H1 (cell line): ENCODE data around the gene CFAP65. TPM values are rescaled to one million over a fixed set of nuclear protein-coding genes. Genes with fewer than 3 reads are reported as not detected.

ENCODE experiments used
- CTCF ChIA-PET: fragments of 300-600 bp; sonication (Branson Sonifier 250); formaldehyde crosslinking; loops from one replicate; lab custom pipeline; 2021; ENCODE audit not compliant: partially characterized antibody; lab: Charles Lee
- POLR2A ChIA-PET: fragments of 300-600 bp; sonication (Branson Sonifier 250); formaldehyde crosslinking; loops from one replicate; lab custom pipeline; 2021; ENCODE audit warnings: inconsistent platforms; ENCODE audit not compliant: partially characterized antibody; lab: Charles Lee
- DNase-seq, 2 experiments: peaks; one replicate each; pipeline versions ENCODE4 v3.0.0 to v3.0.0-alpha.2; 2010 to 2022; ENCODE audit warnings: low spot score in 2 of 2, low read depth in 1 of 2, mixed read lengths in 1 of 2
- FAIRE-seq: peaks from 2 replicates; lab custom pipeline; 2011; peaks lifted over from hg19 to GRCh38; lab: Jason Lieb, UNC
- H2AFZ ChIP-seq: 2 replicates; pipeline ENCODE4 v1.8.1; 2012; ENCODE audit warnings: low read length, inconsistent platforms
- H2AK5ac ChIP-seq: 2 replicates; pipeline ENCODE4 v1.6.1; 2013; ENCODE audit warnings: low read depth, low read length
- H2BK120ac ChIP-seq: replicated peaks from 2 replicates; pipeline ENCODE3; 2013; ENCODE audit warnings: low read depth, low read length, inconsistent platforms
- H2BK12ac ChIP-seq: 2 replicates; pipeline ENCODE4 v1.6.1; 2013; ENCODE audit warnings: low read depth, low read length
- H2BK15ac ChIP-seq: 2 replicates; pipeline ENCODE4 v1.6.1; 2013; ENCODE audit warnings: low read length
- H2BK20ac ChIP-seq: 2 replicates; pipeline ENCODE4 v1.6.1; 2013; ENCODE audit warnings: low read length
- H2BK5ac ChIP-seq: 2 replicates; pipeline ENCODE4 v1.6.1; 2013; ENCODE audit warnings: low read depth, low read length
- H3K14ac ChIP-seq: 2 replicates; pipeline ENCODE4 v1.6.1; 2013; ENCODE audit warnings: inconsistent platforms; ENCODE audit not compliant: insufficient read length
- H3K18ac ChIP-seq: 2 replicates; pipeline ENCODE4 v1.6.1; 2013; ENCODE audit warnings: low read length; ENCODE audit errors: extremely low read depth
- H3K23ac ChIP-seq: 2 replicates; pipeline ENCODE4 v1.6.1; 2013; ENCODE audit warnings: inconsistent platforms; ENCODE audit not compliant: insufficient read length
- H3K23me2 ChIP-seq: 2 replicates; pipeline ENCODE4 v1.6.1; 2013; ENCODE audit warnings: low read depth, low read length
- H3K27ac ChIP-seq: 2 replicates; pipeline ENCODE4 v1.6.1; 2011; ENCODE audit warnings: low read depth, low read length, inconsistent platforms
- H3K27me3 ChIP-seq, 4 experiments: replicated peaks in 1 of 4; 1 replicate in 1 of 4; 2 replicates in 3 of 4; pipeline versions ENCODE4 v1.6.1 to v1.8.1; 2011 to 2013; ENCODE audit warnings: low read length in 3 of 4, mild to moderate bottlenecking in 3 of 4, inconsistent platforms in 2 of 4, mixed read lengths in 2 of 4, moderate library complexity in 1 of 4; ENCODE audit not compliant: control insufficient read depth in 3 of 4, insufficient read depth in 3 of 4; ENCODE audit errors: extremely low read depth in 1 of 4
- H3K36me3 ChIP-seq, 4 experiments: 2 replicates each; pipeline versions ENCODE4 v1.6.1 to v1.8.1; 2011 to 2013; ENCODE audit warnings: mild to moderate bottlenecking in 4 of 4, low read length in 3 of 4, moderate library complexity in 2 of 4, control low read depth in 1 of 4, inconsistent platforms in 1 of 4; ENCODE audit not compliant: insufficient read depth in 4 of 4, control insufficient read depth in 2 of 4
- H3K4ac ChIP-seq: replicated peaks from 2 replicates; pipeline ENCODE3; 2013; ENCODE audit warnings: low read length, low read depth, mixed read lengths, inconsistent platforms; ENCODE audit not compliant: insufficient read length
- H3K4me1 ChIP-seq, 4 experiments: replicated peaks in 1 of 4; 1 replicate in 1 of 4; 2 replicates in 3 of 4; pipeline versions ENCODE4 v1.6.1 to v1.8.1; 2011 to 2013; ENCODE audit warnings: low read length in 3 of 4, inconsistent platforms in 2 of 4, mixed read lengths in 1 of 4; ENCODE audit not compliant: insufficient read depth in 4 of 4, control insufficient read depth in 3 of 4
- H3K4me2 ChIP-seq, 2 experiments: 2 replicates each; pipeline versions ENCODE4 v1.6.1 to v1.8.1; 2011 to 2013; ENCODE audit warnings: low read depth in 2 of 2, low read length in 2 of 2, control low read depth in 1 of 2, inconsistent platforms in 1 of 2, mild to moderate bottlenecking in 1 of 2; ENCODE audit not compliant: insufficient read depth in 1 of 2
- H3K4me3 ChIP-seq, 4 experiments: fragments of 200-600, 300-600 bp in 1 of 4; sonication (generic), shearing (Covaris generic), sonication (Bioruptor Twin) in 1 of 4; 2 replicates each; pipeline versions ENCODE4 v1.5.1 to v1.8.1; 2011 to 2016; ENCODE audit warnings: low read length in 4 of 4, low read depth in 3 of 4, control low read depth in 2 of 4, inconsistent platforms in 2 of 4, mild to moderate bottlenecking in 2 of 4, mixed read lengths in 1 of 4, moderate library complexity in 1 of 4; ENCODE audit not compliant: insufficient read depth in 2 of 4; ENCODE audit errors: extremely low read depth in 1 of 4
- H3K56ac ChIP-seq: replicated peaks from 2 replicates; pipeline ENCODE3; 2013; ENCODE audit warnings: low read depth, mild to moderate bottlenecking, mixed read lengths, low read length, inconsistent platforms; ENCODE audit not compliant: insufficient read length
- H3K79me1 ChIP-seq: 2 replicates; pipeline ENCODE4 v1.6.1; 2013; ENCODE audit warnings: low read depth, low read length, control low read depth
- H3K79me2 ChIP-seq, 2 experiments: 2 replicates each; pipeline versions ENCODE4 v1.6.1 to v1.8.1; 2012 to 2013; ENCODE audit warnings: low read length in 2 of 2, mild to moderate bottlenecking in 2 of 2, inconsistent platforms in 1 of 2; ENCODE audit not compliant: insufficient read depth in 2 of 2, control insufficient read depth in 1 of 2
- H3K9ac ChIP-seq, 4 experiments: replicated peaks in 1 of 4; 1 replicate in 1 of 4; 2 replicates in 3 of 4; pipeline versions ENCODE4 v1.6.1 to v1.8.1; 2011 to 2013; ENCODE audit warnings: low read depth in 3 of 4, low read length in 3 of 4, control low read depth in 2 of 4, mild to moderate bottlenecking in 2 of 4, moderate library complexity in 2 of 4, inconsistent platforms in 1 of 4; ENCODE audit errors: extremely low read depth in 1 of 4
- H3K9me3 ChIP-seq, 2 experiments: 2 replicates each; pipeline versions ENCODE4 v1.6.1 to v1.8.1; 2012 to 2013; ENCODE audit warnings: mild to moderate bottlenecking in 2 of 2, moderate library complexity in 2 of 2, control low read depth in 1 of 2, inconsistent platforms in 1 of 2, low read depth in 1 of 2, low read length in 1 of 2, mixed read lengths in 1 of 2; ENCODE audit not compliant: insufficient read depth in 2 of 2
- H4K20me1 ChIP-seq, 2 experiments: replicated peaks in 1 of 2; 2 replicates each; pipeline versions ENCODE3 to v1.8.1; 2011 to 2013; ENCODE audit warnings: inconsistent platforms in 2 of 2, low read length in 2 of 2, mild to moderate bottlenecking in 1 of 2; ENCODE audit not compliant: insufficient read depth in 2 of 2, control insufficient read depth in 1 of 2
- H4K5ac ChIP-seq: 2 replicates; pipeline ENCODE4 v1.6.1; 2013; ENCODE audit warnings: low read length, low read depth, mixed read lengths, inconsistent platforms; ENCODE audit not compliant: insufficient read length
- H4K8ac ChIP-seq: 2 replicates; pipeline ENCODE4 v1.8.0; 2013; ENCODE audit warnings: mild to moderate bottlenecking, moderate library complexity, low read length, inconsistent platforms; ENCODE audit not compliant: insufficient read depth; ENCODE audit errors: extremely low read depth
- H4K91ac ChIP-seq: replicated peaks from 2 replicates; pipeline ENCODE3; 2013; ENCODE audit warnings: low read length, mixed read lengths, inconsistent platforms; ENCODE audit not compliant: insufficient read length
- BRCA1 ChIP-seq: IDR thresholded peaks from 2 replicates; pipeline ENCODE4 v1.6.1; 2012; ENCODE audit warnings: low read depth, low read length, improper control_type of control experiment
- CBX5 ChIP-seq: fragments of 300-800, 300-1000 bp; sonication (generic); IDR thresholded peaks from 2 replicates; pipeline ENCODE4 v1.7.1; 2016; ENCODE audit warnings: antibody characterized with exemption, low read length, low read depth
- KDM4A ChIP-seq: IDR thresholded peaks from one replicate; pipeline ENCODE4 v1.7.1; 2012; ENCODE audit warnings: low read depth, mild to moderate bottlenecking, moderate library complexity, low read length, inconsistent platforms; ENCODE audit not compliant: severe bottlenecking
- NRF1 ChIP-seq: IDR thresholded peaks from 2 replicates; pipeline ENCODE4 v1.6.1; 2011; ENCODE audit warnings: mild to moderate bottlenecking, low read depth, low read length, improper control_type of control experiment
- PHF8 ChIP-seq: fragments of 200-600 bp; sonication (generic); conservative IDR thresholded peaks from 2 replicates; pipeline ENCODE4 v1.7.1; 2012; ENCODE audit warnings: low read depth, mild to moderate bottlenecking, inconsistent platforms, low read length, moderate library complexity
- SIN3A ChIP-seq, 2 experiments: IDR thresholded peaks in 1 of 2; conservative IDR thresholded peaks in 1 of 2; 2 replicates each; pipeline ENCODE4 v1.6.1; 2011 to 2012; ENCODE audit warnings: low read length in 2 of 2, improper control_type of control experiment in 1 of 2, low read depth in 1 of 2, mild to moderate bottlenecking in 1 of 2
- SP1 ChIP-seq: IDR thresholded peaks from 2 replicates; pipeline ENCODE4 v1.6.1; 2011; ENCODE audit warnings: low read depth, low read length
- SRF ChIP-seq: IDR thresholded peaks from 2 replicates; pipeline ENCODE4 v1.6.1; 2011; ENCODE audit warnings: mild to moderate bottlenecking, low read depth, low read length, moderate library complexity
- TBP ChIP-seq: IDR thresholded peaks from 2 replicates; pipeline ENCODE4 v1.6.1; 2011; ENCODE audit warnings: low read depth, low read length, improper control_type of control experiment
- WGBS, 2 experiments: shearing (Covaris generic) in 1 of 2; methylation state at CpG; one replicate each; pipeline versions ENCODE4 v1.1.6 to v1.1.7; 2013 to 2015; ENCODE audit warnings: low lambda C conversion rate in 2 of 2, mixed read lengths in 2 of 2, inconsistent platforms in 1 of 2, low coverage in 1 of 2, missing lambda C conversion rate in 1 of 2; ENCODE audit not compliant: insufficient replicate concordance in 2 of 2, insufficient coverage in 1 of 2, insufficient read length in 1 of 2; ENCODE audit errors: extremely low coverage in 1 of 2, missing lambda C conversion rate in 1 of 2; 5-methylcytosine and 5-hydroxymethylcytosine counted together
- polyA plus RNA-seq, 7 experiments: library from polyadenylated mRNA; depleted of rRNA in 3 of 7; stranded (reverse) in 5 of 7; unstranded in 2 of 7; fragments of >200 nt in 5 of 7; fragments of 200-250 nt in 2 of 7; gene quantifications; 1 replicate in 5 of 7; 2 replicates in 1 of 7; 4 replicates in 1 of 7; pipeline versions ENCODE4 v1.2.1 to v1.2.3, GENCODE V29; 2011 to 2013; ENCODE audit warnings: missing spikeins in 2 of 7, mixed read lengths in 2 of 7
- total RNA-seq: library from RNA; stranded (reverse); fragmentation: NEBNext Ultra II Directional; extraction: Animal tissue kit (Norgen Biotek cat#: 25700); gene quantifications from 2 replicates; pipeline ENCODE4 v1.2.1, GENCODE V29; 2021
- TF ChIP-seq, protein P1 (sequence below), 3 experiments: IDR thresholded peaks; 1 replicate in 2 of 3; 2 replicates in 1 of 3; pipeline versions ENCODE4 v1.5.1 to v1.6.1; 2011; ENCODE audit warnings: low read length in 3 of 3, mild to moderate bottlenecking in 3 of 3, inconsistent platforms in 2 of 3, low read depth in 1 of 3, moderate library complexity in 1 of 3; ENCODE audit not compliant: insufficient read depth in 1 of 3; ENCODE audit errors: control extremely low read depth in 1 of 3
- TF ChIP-seq, protein P2 (sequence below): IDR thresholded peaks from 2 replicates; pipeline ENCODE4 v1.6.1; 2012; ENCODE audit warnings: inconsistent platforms

The CFAP65 gene
- total and polyA plus RNA-seq, 2 of the 8 experiments (the other 6 are each of a cell fraction or from before 2014, with no cell fraction given) = 0.19 to 0.45 TPM

DNA sequence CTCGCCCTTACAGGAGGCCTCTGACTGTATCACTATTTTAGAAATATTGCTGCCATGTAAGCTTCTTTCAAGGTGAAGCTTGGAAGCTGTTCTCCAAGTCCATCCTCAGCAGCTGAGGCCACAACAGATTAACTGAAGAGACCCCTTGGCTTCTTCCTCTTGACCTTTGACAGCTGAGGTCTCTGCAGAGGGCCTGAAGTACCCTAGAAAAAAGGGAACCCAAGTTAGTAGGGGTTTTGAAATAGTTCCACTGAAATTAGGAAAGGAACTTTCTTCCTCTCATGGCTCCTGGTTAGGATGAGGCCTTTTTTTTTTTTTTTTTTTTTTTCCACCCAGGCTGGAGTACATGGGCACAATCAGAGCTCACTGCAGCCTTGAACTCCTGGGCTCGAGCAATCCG, 34.9 kb upstream of the CFAP65 start:
- H3K79me2 ChIP-seq = no peaks in the 10 kb centered on the region
- H2BK12ac ChIP-seq = no peak overlapping the region
- no peak overlapping the region for H3K18ac ChIP-seq
- H4K20me1 ChIP-seq = peaks cover 0 to 3% of the 10 kb centered on the region in 2 experiments
- no peak overlapping the region for H3K9ac ChIP-seq
- no peak overlapping the region for H3K14ac ChIP-seq
- ChIA-PET POLR2A (no interaction called here), CTCF (interaction anchor here (1.0 to 62.8 kb wide), 9 partner anchors 8 to 78 kb away, joined by 3 to 1777 read pairs (median 6); partner anchors contain the start of genes CFAP65 and IHH)
- H3K36me3 ChIP-seq = peaks cover 0 to 5% (median under 1%) of the 10 kb centered on the region in 4 experiments; a peak in 3 of 8 replicates
- H3K4me2 ChIP-seq = no peak overlapping the region
- 0 out of 7 replicates have a peak, but pooled peaks cover 0 to 3% (median under 1%) of the 10 kb centered on the region in 4 experiments for H3K4me1 ChIP-seq
- no peaks in the 10 kb centered on the region for H3K27me3 ChIP-seq
- H3K4me3 ChIP-seq = no peak overlapping the region
- H2BK120ac ChIP-seq = no peak overlapping the region
- no peak overlapping the region for H3K23ac ChIP-seq
- no peak overlapping the region for H2BK20ac ChIP-seq
- H4K5ac ChIP-seq = no peak overlapping the region
- H2BK15ac ChIP-seq = no peak overlapping the region
- FAIRE-seq = no peak
- no peaks in the 10 kb centered on the region for H3K79me1 ChIP-seq
- no peak overlapping the region for H2AK5ac ChIP-seq
- H2AFZ ChIP-seq = no peak overlapping the region
- no peaks in the 10 kb centered on the region for H3K9me3 ChIP-seq
- H3K4ac ChIP-seq = no peak overlapping the region
- H3K27ac ChIP-seq = no peak overlapping the region
- WGBS, 2 experiments = 88% methylated on average over 3 of the region's 3 CpGs; no CpG with 5 or more reads in 1 of the 2 experiments
- no peaks in the 10 kb centered on the region for H3K23me2 ChIP-seq
- no peak for DNase-seq
- H2BK5ac ChIP-seq = no peak overlapping the region
- H4K8ac ChIP-seq = no peak overlapping the region
- no peak overlapping the region for H3K56ac ChIP-seq
- no peak overlapping the region for H4K91ac ChIP-seq
- TF ChIP-seq, protein P1, sequence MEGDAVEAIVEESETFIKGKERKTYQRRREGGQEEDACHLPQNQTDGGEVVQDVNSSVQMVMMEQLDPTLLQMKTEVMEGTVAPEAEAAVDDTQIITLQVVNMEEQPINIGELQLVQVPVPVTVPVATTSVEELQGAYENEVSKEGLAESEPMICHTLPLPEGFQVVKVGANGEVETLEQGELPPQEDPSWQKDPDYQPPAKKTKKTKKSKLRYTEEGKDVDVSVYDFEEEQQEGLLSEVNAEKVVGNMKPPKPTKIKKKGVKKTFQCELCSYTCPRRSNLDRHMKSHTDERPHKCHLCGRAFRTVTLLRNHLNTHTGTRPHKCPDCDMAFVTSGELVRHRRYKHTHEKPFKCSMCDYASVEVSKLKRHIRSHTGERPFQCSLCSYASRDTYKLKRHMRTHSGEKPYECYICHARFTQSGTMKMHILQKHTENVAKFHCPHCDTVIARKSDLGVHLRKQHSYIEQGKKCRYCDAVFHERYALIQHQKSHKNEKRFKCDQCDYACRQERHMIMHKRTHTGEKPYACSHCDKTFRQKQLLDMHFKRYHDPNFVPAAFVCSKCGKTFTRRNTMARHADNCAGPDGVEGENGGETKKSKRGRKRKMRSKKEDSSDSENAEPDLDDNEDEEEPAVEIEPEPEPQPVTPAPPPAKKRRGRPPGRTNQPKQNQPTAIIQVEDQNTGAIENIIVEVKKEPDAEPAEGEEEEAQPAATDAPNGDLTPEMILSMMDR (IDR thresholded peaks at IDR 0.05; ENCODE audit: control extremely low read depth in 1 of 3, insufficient read depth in 1 of 3, low read depth in 1 of 3, low read length in 3 of 3) = no peak
- TF ChIP-seq SRF = no peak
- TF ChIP-seq BRCA1 = no peak
- TF ChIP-seq SIN3A (conservative IDR thresholded peaks at IDR 0.05 in 1 of 2, IDR thresholded peaks at IDR 0.05 in 1 of 2; ENCODE audit: low read depth in 1 of 2, low read length in 2 of 2) = no peak
- TF ChIP-seq CBX5 = no peak
- TF ChIP-seq NRF1 = no peak
- TF ChIP-seq, protein P2, sequence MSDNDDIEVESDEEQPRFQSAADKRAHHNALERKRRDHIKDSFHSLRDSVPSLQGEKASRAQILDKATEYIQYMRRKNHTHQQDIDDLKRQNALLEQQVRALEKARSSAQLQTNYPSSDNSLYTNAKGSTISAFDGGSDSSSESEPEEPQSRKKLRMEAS = no peak
- TF ChIP-seq PHF8 = no peak
- no peak for TF ChIP-seq TBP
- TF ChIP-seq SP1 = no peak
- TF ChIP-seq KDM4A = no peak
